ENCODE results near the gene NR2F1. TPM values are rescaled to one million over a fixed set of nuclear protein-coding genes. Genes with fewer than 3 reads are reported as not detected.

NR2F1 gene
- total RNA-seq, 1 donor from 2014 or later: 0.47 TPM

GRCh38 chr5:93603793-93604643, 21.0 kb downstream of the NR2F1 start:
- H3K4me3 ChIP-seq: peak overlapping the region; percentile 20
- peaks cover 100% of the 10 kb centered on the region for H3K27me3 ChIP-seq (ENCODE audit: low read depth)
- H3K27ac ChIP-seq (replicated peaks): no peak overlapping the region
- H3K9me3 ChIP-seq (replicated peaks): no peaks in the 10 kb centered on the region
- H3K36me3 ChIP-seq: no peaks in the 10 kb centered on the region
- H3K4me1 ChIP-seq: peaks cover 27% of the 10 kb centered on the region
- no peak for DNase-seq
- intact Hi-C loops (cut with micrococcal nuclease): loop anchor here (10.0 kb wide), 1 partner anchor 201 kb away; no protein-coding TSS in a partner anchor
- no peak for TF ChIP-seq CTCF (IDR thresholded peaks at IDR 0.05; ENCODE audit: borderline replicate concordance)

- Histone ChIP-seq H3K9me3 (replicated peaks) (no peaks in the 10 kb centered on the region), H3K4me1 (peaks cover 27% of the 10 kb centered on the region), H3K27me3 (ENCODE audit: low read depth) (peaks cover 100% of the 10 kb centered on the region), H3K36me3 (no peaks in the 10 kb centered on the region), H3K27ac (replicated peaks) (no peak overlapping the region), H3K4me3 (no peak overlapping the region)
- TF ChIP-seq CTCF (IDR thresholded peaks at IDR 0.05; ENCODE audit: borderline replicate concordance): no peak
- DNase-seq: no peak
- intact Hi-C loops (cut with micrococcal nuclease): loop anchor here (10.0 kb wide), 1 partner anchor 200 kb away; no protein-coding TSS in a partner anchor
Measured at GRCh38 chr5:93604644-93605515, 21.9 kb downstream of the NR2F1 start.

- Histone ChIP-seq H3K27ac (replicated peaks) (no peak overlapping the region), H3K4me1 (peaks cover 27% of the 10 kb centered on the region), H3K9me3 (replicated peaks) (no peaks in the 10 kb centered on the region), H3K36me3 (no peaks in the 10 kb centered on the region), H3K27me3 (ENCODE audit: low read depth) (peaks cover 100% of the 10 kb centered on the region), H3K4me3 (no peak overlapping the region)
- TF ChIP-seq CTCF (IDR thresholded peaks at IDR 0.05; ENCODE audit: borderline replicate concordance): no peak
- intact Hi-C loops (cut with micrococcal nuclease): loop anchor here (10.0 kb wide), 1 partner anchor 198 kb away; no protein-coding TSS in a partner anchor
- no peak for DNase-seq
Measured at GRCh38 chr5:93606382-93606752, 23.3 kb downstream of the NR2F1 start.

GRCh38 chr5:93607367-93608258, 24.6 kb downstream of the NR2F1 start:
- Histone ChIP-seq H3K27me3 (ENCODE audit: low read depth) (peaks cover 100% of the 10 kb centered on the region), H3K4me3 (peak overlapping the region; percentile 9), H3K4me1 (peaks cover 26% of the 10 kb centered on the region), H3K36me3 (no peaks in the 10 kb centered on the region), H3K9me3 (replicated peaks) (no peaks in the 10 kb centered on the region), H3K27ac (replicated peaks) (no peak overlapping the region)
- intact Hi-C loops (cut with micrococcal nuclease): loop anchor here (10.0 kb wide), 1 partner anchor 197 kb away; no protein-coding TSS in a partner anchor
- peak; percentile 59 for TF ChIP-seq CTCF (IDR thresholded peaks at IDR 0.05; ENCODE audit: borderline replicate concordance)
- no peak for DNase-seq
